ENCODE results near the gene CEACAM7. TPM values are rescaled to one million over a fixed set of nuclear protein-coding genes. Genes with fewer than 3 reads are reported as not detected.
A peak's percentile ranks its signal among the peaks of the same experiment; 100 is the strongest.
"Not testable (repeated sequence)": the region's sequence is repeated elsewhere in the genome, so short reads cannot be mapped to it uniquely, and the experiment has no call there.

CEACAM7 gene
- total RNA-seq, 5 donors from 2014 or later (not counting 1 experiment from before 2014, with no cell fraction given): not detected

DNA sequence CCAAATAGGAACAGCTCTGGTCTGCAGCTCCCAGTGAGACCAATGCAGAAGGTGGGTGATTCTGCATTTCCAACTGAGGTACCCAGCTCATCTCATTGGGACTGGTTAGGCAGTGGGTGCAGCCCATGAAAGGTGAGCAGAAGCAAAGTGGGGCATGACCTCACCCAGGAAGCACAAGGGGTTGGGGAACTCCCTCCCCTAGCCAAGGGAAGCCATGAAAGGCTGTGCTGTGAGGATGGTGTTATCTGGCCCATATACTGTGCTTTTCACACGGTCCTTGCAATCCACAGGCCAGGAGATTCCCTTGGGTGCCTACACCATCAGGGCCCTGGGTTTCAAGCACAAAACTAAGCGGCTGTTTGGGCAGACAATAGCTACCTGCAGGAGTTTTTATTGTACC is 31.3 kb downstream of the CEACAM7 start:
- CTCF ChIA-PET: interaction anchor here in 1 of 2 donors (0.6 to 1.0 kb wide), 4 partner anchors 10 to 1152 kb away, joined by 3 to 4 read pairs (median 4); no protein-coding TSS in a partner anchor
- Histone ChIP-seq H3K27ac (ENCODE audit: low read length) (peak overlapping the region; percentile 81), H3K4me1 (ENCODE audit: control insufficient read depth in 1 of 2, extremely low read depth in 1 of 2, insufficient read depth in 2 of 2, low read length in 2 of 2) (peaks cover 2 to 12% of the 10 kb centered on the region in 2 experiments), H3K27me3 (replicated peaks in 1 of 2; ENCODE audit: control insufficient read depth in 2 of 2, extremely low read depth in 1 of 2, insufficient read depth in 2 of 2, low read length in 1 of 2) (peaks cover 7 to 14% of the 10 kb centered on the region in 2 experiments)
- POLR2A ChIA-PET; H3K9me3 ChIP-seq; H3K4me3 ChIP-seq (ENCODE audit: control insufficient read depth in 1 of 2, extremely low read depth in 1 of 2, low read length in 1 of 2); H3K36me3 ChIP-seq (ENCODE audit: control insufficient read depth in 2 of 2, extremely low read depth in 1 of 2, insufficient read depth in 1 of 2, low read length in 1 of 2): not testable (repeated sequence)
- peak in 24 of 35 experiments; percentile 6 to 57 (median 20) for DNase-seq
- Mint-ChIP-seq H3K4me1 (peaks cover 9 to 21% (median 18%) of the 10 kb centered on the region in 3 donors), H3K27ac (peak overlapping the region in 1 of 2 donors; percentile 73), H3K4me3 (peak overlapping the region in 2 of 3 donors; percentile 11 to 22), H3K36me3 (peaks cover 11% of the 10 kb centered on the region), H3K27me3 (peaks cover 57 to 58% of the 10 kb centered on the region in 2 donors), H3K9me3 (peaks cover 0 to 26% (median 10%) of the 10 kb centered on the region in 3 donors)
- 75% methylated on average over 2 of the region's 2 CpGs for WGBS (ENCODE audit: insufficient coverage)
- ATAC-seq (replicated peaks in 1 of 4): peak; percentile 68 to 91 (median 79)

DNA sequence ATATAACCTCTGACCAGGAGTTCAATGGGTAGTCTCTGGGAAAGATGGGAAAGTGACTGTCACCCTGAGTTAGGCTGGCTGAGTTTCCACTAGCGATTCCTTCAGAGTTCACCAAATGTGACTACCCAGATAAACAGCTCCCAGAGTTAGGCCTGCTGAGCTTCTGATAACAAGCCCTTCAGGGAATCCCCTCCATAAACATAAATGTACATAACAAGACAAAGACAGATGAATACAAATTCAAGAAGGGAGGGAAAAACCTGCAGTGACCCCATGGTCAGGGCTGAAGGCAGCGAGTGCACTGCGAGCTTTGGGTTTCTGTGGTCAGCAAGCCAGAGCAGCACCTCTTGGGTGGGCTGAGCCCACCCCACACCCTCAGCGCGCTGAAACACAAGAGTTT is 35.8 kb downstream of the CEACAM7 start:
- no peaks in the 10 kb centered on the region for H3K9me3 ChIP-seq
- peaks cover 0 to 20% (median 10%) of the 10 kb centered on the region in 3 donors for H3K9me3 Mint-ChIP-seq
- H3K36me3 Mint-ChIP-seq: peaks cover 7% of the 10 kb centered on the region
- peaks cover 44 to 46% of the 10 kb centered on the region in 2 donors for H3K27me3 Mint-ChIP-seq
- DNase-seq (no peak), ATAC-seq (replicated peaks in 1 of 4) (no peak)
- CTCF ChIA-PET: interaction anchor here (1.3 to 1.5 kb wide), 2 partner anchors 10 to 11 kb away, joined by 4 to 6 read pairs; no protein-coding TSS in a partner anchor
- no peak overlapping the region for H3K27ac Mint-ChIP-seq
- H3K27ac ChIP-seq (ENCODE audit: low read length): no peak overlapping the region
- peaks cover 0 to 18% of the 10 kb centered on the region in 2 experiments for H3K27me3 ChIP-seq (replicated peaks in 1 of 2; ENCODE audit: control insufficient read depth in 2 of 2, extremely low read depth in 1 of 2, insufficient read depth in 2 of 2, low read length in 1 of 2)
- H3K4me1 ChIP-seq (ENCODE audit: control insufficient read depth in 1 of 2, extremely low read depth in 1 of 2, insufficient read depth in 2 of 2, low read length in 2 of 2): peaks cover 2 to 7% of the 10 kb centered on the region in 2 experiments
- H3K4me3 Mint-ChIP-seq: no peak overlapping the region
- WGBS (ENCODE audit: insufficient coverage): 69% methylated on average over 4 of the region's 5 CpGs
- no peak overlapping the region for H3K4me3 ChIP-seq (ENCODE audit: control insufficient read depth in 1 of 2, extremely low read depth in 1 of 2, low read length in 1 of 2)
- no peaks in the 10 kb centered on the region for H3K36me3 ChIP-seq (ENCODE audit: control insufficient read depth in 2 of 2, extremely low read depth in 1 of 2, insufficient read depth in 1 of 2, low read length in 1 of 2)
- POLR2A ChIA-PET: no interaction called here
- H3K4me1 Mint-ChIP-seq: peaks cover 9 to 14% (median 10%) of the 10 kb centered on the region in 3 donors

DNA sequence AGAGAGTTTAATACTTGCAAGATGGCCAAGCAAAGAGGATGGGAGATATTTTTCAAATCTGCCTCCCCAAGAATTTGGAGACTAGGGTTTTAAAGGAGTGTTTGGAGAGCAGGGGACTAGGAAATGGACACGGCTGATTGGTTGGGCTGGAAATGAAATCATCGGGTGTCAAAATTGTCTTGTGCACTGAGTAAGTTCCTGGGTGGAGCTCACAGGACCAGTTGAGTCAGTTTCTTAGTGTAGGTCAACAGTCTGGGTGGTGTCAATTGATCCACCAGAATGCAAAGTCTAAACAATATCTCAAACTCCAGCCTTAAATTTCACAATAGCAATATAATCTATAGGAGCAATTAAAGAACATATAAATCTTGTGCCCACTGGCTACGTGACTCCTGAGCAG is 38.2 kb downstream of the CEACAM7 start:
- no peak overlapping the region for H3K4me3 Mint-ChIP-seq
- H3K36me3 Mint-ChIP-seq: peaks cover 3% of the 10 kb centered on the region
- peaks cover 0 to 15% (median 10%) of the 10 kb centered on the region in 3 donors for H3K9me3 Mint-ChIP-seq
- peaks cover 41 to 46% of the 10 kb centered on the region in 2 donors for H3K27me3 Mint-ChIP-seq
- ChIA-PET CTCF (no interaction called here), POLR2A (no interaction called here)
- no peaks in the 10 kb centered on the region for H3K36me3 ChIP-seq (ENCODE audit: control insufficient read depth in 2 of 2, extremely low read depth in 1 of 2, insufficient read depth in 1 of 2, low read length in 1 of 2)
- 86% methylated on average over 1 of the region's 3 CpGs for WGBS (ENCODE audit: insufficient coverage)
- no peaks in the 10 kb centered on the region for H3K4me1 ChIP-seq (ENCODE audit: control insufficient read depth in 1 of 2, extremely low read depth in 1 of 2, insufficient read depth in 2 of 2, low read length in 2 of 2)
- H3K27me3 ChIP-seq (replicated peaks in 1 of 2; ENCODE audit: control insufficient read depth in 2 of 2, extremely low read depth in 1 of 2, insufficient read depth in 2 of 2, low read length in 1 of 2): peaks cover 0 to 18% of the 10 kb centered on the region in 2 experiments
- no peak overlapping the region for H3K27ac Mint-ChIP-seq
- no peaks in the 10 kb centered on the region for H3K4me1 Mint-ChIP-seq
- H3K4me3 ChIP-seq (ENCODE audit: control insufficient read depth in 1 of 2, extremely low read depth in 1 of 2, low read length in 1 of 2): no peak overlapping the region
- ATAC-seq (replicated peaks in 1 of 4) (no peak), DNase-seq (no peak)
- no peak overlapping the region for H3K27ac ChIP-seq (ENCODE audit: low read length)
- no peaks in the 10 kb centered on the region for H3K9me3 ChIP-seq

DNA sequence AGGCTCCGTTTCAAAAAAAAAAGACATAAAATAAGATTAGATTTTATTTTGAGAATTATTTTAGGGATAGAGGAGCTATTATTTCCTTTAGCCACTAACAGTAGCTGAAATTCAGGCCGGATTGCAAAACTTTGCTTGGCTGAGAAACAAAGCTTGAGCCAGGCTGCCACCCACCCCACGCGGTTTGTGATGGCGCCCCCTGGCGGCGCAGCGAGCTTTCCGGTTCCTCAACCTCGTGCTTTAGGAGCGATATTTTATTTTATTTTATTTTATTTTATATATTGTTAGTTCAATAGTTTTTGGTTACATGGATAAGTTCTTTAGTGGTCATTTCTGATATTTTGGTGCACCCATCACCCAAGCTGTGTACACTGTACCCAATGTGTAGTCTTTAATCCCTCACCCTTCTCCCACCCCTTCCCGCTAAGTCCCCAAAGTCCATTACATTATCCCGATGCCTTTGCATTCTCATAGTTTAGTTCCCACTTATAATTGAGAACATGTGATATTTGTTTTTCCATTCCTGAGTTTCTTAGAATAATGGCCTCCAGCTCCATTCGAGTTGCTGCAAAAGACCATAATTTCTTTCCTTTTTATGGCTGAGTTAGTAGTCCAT is 41.4 kb downstream of the CEACAM7 start:
- no CpG with 5 or more reads among the region's 14 CpGs for WGBS (ENCODE audit: insufficient coverage)
- H3K36me3 Mint-ChIP-seq: no peaks in the 10 kb centered on the region
- no peaks in the 10 kb centered on the region for H3K4me1 ChIP-seq (ENCODE audit: control insufficient read depth in 1 of 2, extremely low read depth in 1 of 2, insufficient read depth in 2 of 2, low read length in 2 of 2)
- H3K27ac Mint-ChIP-seq: no peak overlapping the region
- ATAC-seq (replicated peaks in 1 of 4) (no peak), DNase-seq (peak in 20 of 35 experiments; percentile 12 to 57 (median 36))
- H3K9me3 ChIP-seq: no peaks in the 10 kb centered on the region
- peaks cover 0 to 13% of the 10 kb centered on the region in 2 experiments for H3K27me3 ChIP-seq (replicated peaks in 1 of 2; ENCODE audit: control insufficient read depth in 2 of 2, extremely low read depth in 1 of 2, insufficient read depth in 2 of 2, low read length in 1 of 2)
- no peaks in the 10 kb centered on the region for H3K36me3 ChIP-seq (ENCODE audit: control insufficient read depth in 2 of 2, extremely low read depth in 1 of 2, insufficient read depth in 1 of 2, low read length in 1 of 2)
- H3K4me3 ChIP-seq (ENCODE audit: control insufficient read depth in 1 of 2, extremely low read depth in 1 of 2, low read length in 1 of 2): no peak overlapping the region
- H3K27me3 Mint-ChIP-seq: peaks cover 34 to 38% of the 10 kb centered on the region in 2 donors
- no peak overlapping the region for H3K27ac ChIP-seq (ENCODE audit: low read length)
- no peaks in the 10 kb centered on the region for H3K9me3 Mint-ChIP-seq
- CTCF ChIA-PET: interaction anchor here (0.7 to 1.2 kb wide), 7 partner anchors 9 to 949 kb away, joined by 3 to 4 read pairs (median 3); no protein-coding TSS in a partner anchor
- H3K4me3 Mint-ChIP-seq: no peak overlapping the region
- peaks cover 4 to 5% (median 4%) of the 10 kb centered on the region in 3 donors for H3K4me1 Mint-ChIP-seq
- POLR2A ChIA-PET: no interaction called here

DNA sequence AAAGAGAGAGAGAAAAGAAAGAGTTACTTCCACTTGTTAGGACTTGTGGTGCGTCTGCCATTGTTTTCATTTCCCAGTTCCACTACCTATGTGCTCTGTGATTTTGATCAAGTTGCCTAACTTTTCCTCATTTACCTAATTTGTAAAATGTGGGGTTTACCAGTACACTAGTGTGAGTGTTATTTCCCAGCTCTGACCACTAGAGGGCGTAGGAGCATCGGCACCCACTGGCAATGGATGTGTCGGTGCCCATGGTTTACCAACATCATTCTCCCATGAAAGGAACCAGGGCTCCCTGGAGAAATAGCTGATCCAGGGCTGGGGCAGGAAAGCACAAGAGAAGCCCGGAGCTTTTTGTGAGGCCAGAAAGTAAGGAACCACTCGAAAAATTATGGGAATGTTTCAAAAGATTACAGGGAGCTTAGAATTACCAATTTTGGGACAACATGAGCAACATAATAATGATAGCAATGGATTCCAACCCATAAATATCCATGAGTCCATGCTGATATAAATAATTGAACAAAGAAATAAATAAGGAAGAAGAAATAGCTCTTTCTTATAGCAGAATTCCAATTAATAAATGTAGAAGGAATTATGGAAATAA is 46.1 kb downstream of the CEACAM7 start:
- no peaks in the 10 kb centered on the region for H3K36me3 Mint-ChIP-seq
- H3K4me3 Mint-ChIP-seq: no peak overlapping the region
- H3K4me1 Mint-ChIP-seq: peaks cover 25 to 36% (median 35%) of the 10 kb centered on the region in 3 donors
- no peaks in the 10 kb centered on the region for H3K9me3 Mint-ChIP-seq
- Histone ChIP-seq H3K27me3 (replicated peaks in 1 of 2; ENCODE audit: control insufficient read depth in 2 of 2, extremely low read depth in 1 of 2, insufficient read depth in 2 of 2, low read length in 1 of 2) (peaks cover 0 to 15% of the 10 kb centered on the region in 2 experiments), H3K4me1 (ENCODE audit: control insufficient read depth in 1 of 2, extremely low read depth in 1 of 2, insufficient read depth in 2 of 2, low read length in 2 of 2) (peaks cover 0 to 26% of the 10 kb centered on the region in 2 experiments), H3K36me3 (ENCODE audit: control insufficient read depth in 2 of 2, extremely low read depth in 1 of 2, insufficient read depth in 1 of 2, low read length in 1 of 2) (no peaks in the 10 kb centered on the region), H3K27ac (ENCODE audit: low read length) (no peak overlapping the region), H3K9me3 (no peaks in the 10 kb centered on the region), H3K4me3 (ENCODE audit: control insufficient read depth in 1 of 2, extremely low read depth in 1 of 2, low read length in 1 of 2) (no peak overlapping the region)
- peaks cover 9 to 23% of the 10 kb centered on the region in 2 donors for H3K27me3 Mint-ChIP-seq
- POLR2A ChIA-PET: no interaction called here
- CTCF ChIA-PET: interaction anchor here (0.5 to 1.9 kb wide), 14 partner anchors 8 to 692 kb away, joined by 3 to 19 read pairs (median 3); partner anchors contain the start of genes CEACAM4 (in 1 of the 2) and CEACAM7 (in 1 of the 2)
- H3K27ac Mint-ChIP-seq: no peak overlapping the region
- DNase-seq (peak; percentile 24 to 86 (median 58)), ATAC-seq (replicated peaks in 1 of 4) (peak; percentile 75 to 82 (median 76))
- WGBS (ENCODE audit: insufficient coverage): no CpG with 5 or more reads among the region's 6 CpGs

DNA sequence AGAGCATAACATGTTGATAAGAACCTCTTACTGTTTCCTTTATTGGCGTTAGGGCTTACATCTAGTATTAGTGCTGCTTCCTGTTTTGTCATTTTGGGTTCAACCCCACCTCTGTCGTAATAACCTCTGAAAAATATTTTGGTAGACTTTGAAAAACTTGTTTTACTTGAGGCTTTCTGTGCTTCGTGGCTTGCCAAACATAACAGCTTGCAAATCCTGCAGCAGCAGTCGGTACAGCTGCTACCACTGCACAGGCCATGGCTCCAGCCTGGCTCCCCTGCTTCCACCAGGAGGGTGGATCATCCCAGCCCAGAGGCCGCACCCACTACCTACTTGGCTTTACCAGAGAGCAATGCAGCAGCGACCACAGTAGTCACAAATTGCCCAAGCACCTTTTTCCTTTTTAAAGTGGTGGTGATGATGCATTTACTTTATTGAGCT is 49.4 kb downstream of the CEACAM7 start:
- no peaks in the 10 kb centered on the region for H3K36me3 ChIP-seq (ENCODE audit: control insufficient read depth in 2 of 2, extremely low read depth in 1 of 2, insufficient read depth in 1 of 2, low read length in 1 of 2)
- ATAC-seq (replicated peaks in 1 of 4) (peak; percentile 63 to 82 (median 76)), DNase-seq (peak in 28 of 35 experiments; percentile 9 to 77 (median 34))
- peaks cover 32 to 50% of the 10 kb centered on the region in 2 donors for H3K27me3 Mint-ChIP-seq
- ChIA-PET CTCF (no interaction called here), POLR2A (no interaction called here)
- H3K27ac ChIP-seq (ENCODE audit: low read length): peak overlapping the region; percentile 57
- peaks cover 4% of the 10 kb centered on the region for H3K36me3 Mint-ChIP-seq
- H3K4me1 ChIP-seq (ENCODE audit: control insufficient read depth in 1 of 2, extremely low read depth in 1 of 2, insufficient read depth in 2 of 2, low read length in 2 of 2): peaks cover 0 to 26% of the 10 kb centered on the region in 2 experiments
- WGBS (ENCODE audit: insufficient coverage): 0% methylated on average over 2 of the region's 6 CpGs
- peaks cover 0 to 12% of the 10 kb centered on the region in 2 experiments for H3K27me3 ChIP-seq (replicated peaks in 1 of 2; ENCODE audit: control insufficient read depth in 2 of 2, extremely low read depth in 1 of 2, insufficient read depth in 2 of 2, low read length in 1 of 2)
- no peaks in the 10 kb centered on the region for H3K9me3 ChIP-seq
- peaks cover 0 to 5% (median 0%) of the 10 kb centered on the region in 3 donors for H3K9me3 Mint-ChIP-seq
- peaks cover 25 to 36% (median 35%) of the 10 kb centered on the region in 3 donors for H3K4me1 Mint-ChIP-seq
- H3K4me3 Mint-ChIP-seq: peak overlapping the region in 2 of 3 donors; percentile 46
- peak overlapping the region; percentile 94 to 95 for H3K27ac Mint-ChIP-seq
- H3K4me3 ChIP-seq (ENCODE audit: control insufficient read depth in 1 of 2, extremely low read depth in 1 of 2, low read length in 1 of 2): no peak overlapping the region

All from T-cell (primary cell).